Stimulated activated CD4-positive, alpha-beta T cell treated with anti-CD3 and anti-CD28 coated beads, Interleukin-1b, Interleukin-23, amount 100 ng/mL, for 4 hours (primary cell): ENCODE data around the gene NCK2.
A peak's percentile ranks its signal among the peaks of the same experiment; 100 is the strongest.

Experiments
- DNase-seq, 2 donors: peaks; one replicate each; pipeline ENCODE4 v3.0.0-alpha.2; 2020; ENCODE audit warnings: low read depth in 2 of 2

The NCK2 gene

DNA sequence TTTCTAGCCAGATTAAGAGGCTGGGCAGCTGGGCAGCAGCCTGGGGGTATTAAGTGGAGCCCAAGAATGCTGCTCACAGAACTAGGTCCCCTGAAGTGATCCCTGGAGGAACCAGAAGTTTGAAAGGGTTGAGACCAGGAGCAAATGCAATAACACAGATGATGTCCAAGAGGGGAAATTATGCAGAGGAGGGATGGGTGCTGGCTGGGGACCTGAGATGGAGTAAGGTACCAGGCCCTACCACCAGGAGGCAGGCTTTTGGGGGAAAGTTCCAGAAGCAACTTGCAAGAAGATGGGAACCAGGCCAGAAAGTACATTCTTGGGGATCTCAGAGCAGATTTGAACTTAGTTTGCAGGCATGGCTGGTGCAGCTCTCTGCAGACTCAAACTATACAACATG lies 175.1 kb downstream of the NCK2 start:
- peak in 1 of 2 donors; percentile 38 for DNase-seq

DNA sequence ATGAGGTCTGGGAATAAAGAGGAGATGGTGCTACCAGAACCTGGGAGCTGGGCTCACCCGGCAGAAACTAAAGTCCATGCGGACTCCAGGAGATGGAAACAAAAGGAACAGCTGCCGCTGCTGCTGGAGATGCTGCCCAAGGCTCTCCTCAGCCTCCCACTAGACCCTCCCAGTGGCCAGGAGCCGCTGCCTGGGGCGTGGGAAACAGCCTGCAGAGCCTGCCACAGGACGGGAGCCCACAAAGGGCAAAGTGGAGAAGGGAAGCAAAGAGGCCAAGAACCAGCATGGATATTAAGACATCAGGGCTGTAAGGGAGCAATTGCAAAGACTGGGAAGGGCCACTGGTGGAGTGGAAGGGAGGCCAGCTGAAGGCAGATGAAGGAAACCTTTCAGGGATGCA lies 179.6 kb downstream of the NCK2 start:
- DNase-seq: no peak

DNA sequence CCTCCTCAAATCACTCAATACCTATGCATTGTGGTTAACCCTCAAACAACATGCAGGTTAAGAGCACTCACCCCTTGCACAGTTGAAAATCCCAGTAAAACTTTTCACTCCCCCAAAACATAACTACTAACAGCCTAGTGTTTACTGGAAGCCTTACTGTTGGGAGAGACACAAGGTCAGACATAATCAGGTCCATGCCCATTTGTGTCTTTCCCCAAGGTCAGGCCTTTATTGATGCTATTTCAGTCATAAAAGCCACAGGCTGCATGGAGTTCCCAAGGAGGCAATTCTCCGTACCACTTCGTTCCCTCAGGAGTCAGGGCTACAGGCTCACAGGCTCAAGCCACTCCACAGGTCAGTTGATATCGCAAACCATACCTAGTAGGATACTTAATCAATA lies 180.2 kb downstream of the NCK2 start:
- no peak for DNase-seq

DNA sequence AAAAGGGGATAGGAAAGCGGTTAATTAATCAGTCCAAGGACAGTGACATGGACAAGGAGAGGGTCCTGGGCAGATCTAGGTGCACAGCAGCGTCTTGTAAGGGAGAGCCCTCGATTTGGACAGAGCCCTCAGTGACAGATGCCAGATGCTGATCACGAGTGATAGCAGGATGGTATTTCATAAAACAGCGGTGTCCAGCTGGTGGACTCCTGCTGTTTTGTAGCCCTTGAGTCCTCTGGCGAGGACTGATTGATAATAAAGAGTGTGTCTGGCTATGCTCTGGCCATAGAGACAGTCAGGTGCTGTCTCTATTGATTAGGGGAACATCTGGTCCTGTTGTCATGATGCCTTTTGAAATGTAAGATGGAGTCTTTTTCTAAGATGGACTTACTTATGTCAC lies 180.7 kb downstream of the NCK2 start:
- DNase-seq: no peak

DNA sequence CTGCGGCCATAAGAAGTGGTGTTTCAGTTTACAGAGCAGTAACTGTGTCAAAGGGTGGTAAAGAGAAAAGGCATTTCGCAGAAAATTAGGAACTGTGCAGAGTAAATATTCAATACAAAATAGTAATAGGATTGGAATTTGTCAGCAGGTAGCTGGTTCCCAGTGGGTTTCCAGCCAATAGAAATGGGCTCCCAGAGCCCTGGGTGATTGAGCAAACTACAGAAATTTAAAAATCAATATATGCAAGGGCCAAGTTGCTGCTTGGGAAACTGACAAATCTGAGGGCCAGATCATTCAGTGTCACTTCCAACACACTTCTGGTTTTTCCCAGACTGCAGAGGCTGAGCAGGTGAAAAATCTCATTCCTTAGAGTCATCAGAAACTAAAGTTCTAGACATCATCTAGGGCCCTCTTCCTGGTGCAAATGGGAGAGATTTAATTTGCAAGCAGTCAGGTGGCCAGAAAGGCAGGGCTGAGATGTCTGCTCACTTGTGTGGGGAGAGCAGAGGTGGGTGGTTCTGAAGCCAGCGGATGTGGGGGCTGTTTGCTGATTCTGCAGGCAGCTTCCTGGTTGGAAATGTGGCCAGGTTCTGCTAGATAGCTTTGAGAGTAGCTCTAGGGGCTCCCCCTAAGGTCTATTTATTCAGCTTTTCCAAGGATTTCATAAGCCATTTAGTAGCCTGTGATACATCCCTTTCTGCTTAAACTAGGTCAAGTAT lies 182.4 kb downstream of the NCK2 start:
- DNase-seq: peak in 1 of 2 donors; percentile 52

DNA sequence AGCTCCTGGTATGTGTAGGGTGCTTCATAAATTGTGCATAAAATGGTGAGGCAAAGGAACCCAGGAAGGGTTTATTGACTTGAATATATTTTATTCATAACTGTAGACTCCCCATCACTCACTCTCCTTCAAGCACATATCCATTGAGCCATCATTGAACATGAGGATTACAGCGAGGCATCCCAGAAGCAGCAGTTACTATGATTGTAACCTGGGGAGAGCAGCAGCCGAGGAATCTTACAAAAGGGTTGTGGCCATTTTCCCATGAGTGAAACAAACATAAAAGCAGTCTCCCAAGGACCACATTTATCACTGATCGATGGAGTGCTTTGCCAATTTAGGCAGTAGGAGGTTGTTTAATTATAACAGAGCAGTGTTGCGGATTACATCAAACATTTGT lies 183.4 kb downstream of the NCK2 start:
- no peak for DNase-seq

DNA sequence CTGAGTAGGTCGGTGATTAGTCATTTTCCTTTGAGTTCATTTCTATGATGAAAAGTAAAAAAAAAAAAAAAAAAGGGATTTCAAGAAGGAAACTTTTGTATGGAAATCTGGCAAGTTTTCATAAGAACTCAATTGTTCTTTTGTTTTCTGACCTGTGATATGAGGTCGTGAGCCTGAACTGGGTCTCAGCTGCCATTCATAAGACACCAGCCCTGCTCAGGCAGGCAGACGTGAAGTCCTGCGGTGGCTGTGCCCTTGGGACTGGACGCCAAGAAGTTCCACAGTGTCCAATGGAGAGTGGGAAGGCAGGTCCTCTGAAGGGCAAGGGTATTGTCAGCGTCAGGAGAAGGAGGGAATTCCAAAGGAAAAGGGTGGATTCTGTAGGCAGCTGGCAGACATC lies 183.9 kb downstream of the NCK2 start:
- DNase-seq: no peak

DNA sequence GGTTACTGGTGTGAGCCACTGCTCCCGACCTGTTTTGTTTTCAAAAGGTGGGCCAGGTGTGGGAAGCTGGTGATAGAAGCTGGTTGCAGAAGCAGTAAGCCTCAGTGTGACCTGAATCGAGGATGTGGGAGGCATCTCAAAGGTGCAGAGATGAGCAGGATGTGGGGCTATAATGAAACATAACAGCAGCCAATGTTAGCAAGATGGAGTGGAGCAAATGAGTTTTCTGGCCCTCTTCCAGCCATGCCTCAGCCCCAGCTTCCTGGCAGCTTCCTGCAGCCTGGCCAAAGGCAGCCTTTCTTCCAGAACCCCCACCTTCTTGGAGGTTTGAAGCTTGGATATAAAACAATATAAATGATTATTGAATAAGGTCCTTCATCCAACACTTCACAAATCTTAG lies 184.8 kb downstream of the NCK2 start:
- peak in 1 of 2 donors; percentile 23 for DNase-seq

DNA sequence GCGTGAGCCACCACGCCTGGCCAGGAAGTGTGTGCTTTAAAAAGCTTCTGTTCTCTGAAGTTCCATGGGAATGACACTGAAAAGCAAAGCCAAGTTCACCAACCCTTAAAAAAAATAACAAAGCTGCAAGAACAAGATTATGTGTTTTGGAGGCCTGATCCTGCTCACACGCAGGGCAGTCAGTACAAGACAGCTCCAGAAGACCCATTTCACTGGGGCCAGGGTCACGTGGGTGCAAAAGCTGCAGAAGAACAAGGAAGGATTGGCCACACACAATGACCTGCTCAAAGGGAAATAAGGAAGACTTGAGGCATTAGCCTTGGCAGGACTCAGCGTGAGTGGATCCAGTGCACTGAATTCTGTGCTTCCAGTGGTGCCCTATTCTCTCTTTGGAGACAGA lies 187.9 kb downstream of the NCK2 start:
- no peak for DNase-seq

DNA sequence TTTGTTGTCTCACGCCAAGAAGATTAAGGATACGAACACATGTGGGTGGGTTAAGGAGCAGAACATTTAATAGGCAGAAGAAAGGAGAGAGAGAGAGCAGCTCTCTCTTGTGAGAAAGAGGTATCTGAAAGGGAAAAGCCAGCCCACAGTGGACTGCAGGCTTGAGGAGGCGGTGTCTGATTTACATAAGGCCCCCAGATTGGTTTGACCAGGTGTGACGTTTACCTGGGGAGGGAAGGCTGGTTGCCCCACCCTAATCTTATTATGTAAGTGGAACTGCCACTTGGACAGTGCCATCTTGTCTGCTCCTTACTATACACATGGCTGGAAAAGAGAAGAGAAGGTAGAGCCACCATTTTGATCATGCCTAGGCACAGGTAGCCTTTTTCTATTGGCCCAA lies 189.2 kb downstream of the NCK2 start:
- DNase-seq: no peak

DNA sequence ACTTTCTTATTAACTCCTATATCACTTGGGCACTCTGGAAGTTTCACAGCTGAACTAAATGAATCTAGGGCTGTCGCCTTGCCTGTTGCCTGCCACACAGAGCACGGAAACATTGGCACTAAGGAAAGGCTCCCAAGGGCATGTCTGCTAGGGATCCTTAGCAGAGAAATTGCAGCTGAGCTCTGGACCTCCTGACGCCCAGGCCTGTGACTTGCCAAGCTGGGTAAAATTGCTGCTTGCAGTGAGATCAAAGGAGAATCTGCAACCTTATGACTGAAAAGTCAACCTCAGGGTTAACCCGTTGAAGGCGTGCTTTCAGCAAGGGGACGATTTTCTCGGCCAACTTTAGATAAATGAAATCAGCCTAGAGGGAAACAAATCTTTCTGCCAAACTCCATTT lies 189.8 kb downstream of the NCK2 start:
- DNase-seq: peak in 1 of 2 donors; percentile 31

DNA sequence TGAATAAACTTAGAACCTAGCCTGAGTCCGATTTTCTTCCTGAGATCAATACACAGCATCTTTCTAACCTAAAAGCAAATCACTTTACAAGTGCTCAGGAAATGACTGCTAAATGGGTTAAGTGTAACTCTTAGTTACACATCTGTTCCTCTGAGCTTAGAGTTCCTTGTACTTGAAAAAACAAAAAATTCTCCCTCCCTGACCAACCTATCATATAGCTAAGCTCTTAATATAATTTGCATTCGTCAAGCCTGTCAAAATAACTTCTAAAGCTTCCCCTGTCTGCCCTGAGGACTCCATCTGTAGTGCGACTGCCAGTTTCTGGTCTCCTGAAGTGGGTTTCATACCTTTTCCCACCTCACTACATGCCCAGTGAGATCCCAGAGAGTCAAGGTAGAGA lies 190.4 kb downstream of the NCK2 start:
- DNase-seq: no peak

DNA sequence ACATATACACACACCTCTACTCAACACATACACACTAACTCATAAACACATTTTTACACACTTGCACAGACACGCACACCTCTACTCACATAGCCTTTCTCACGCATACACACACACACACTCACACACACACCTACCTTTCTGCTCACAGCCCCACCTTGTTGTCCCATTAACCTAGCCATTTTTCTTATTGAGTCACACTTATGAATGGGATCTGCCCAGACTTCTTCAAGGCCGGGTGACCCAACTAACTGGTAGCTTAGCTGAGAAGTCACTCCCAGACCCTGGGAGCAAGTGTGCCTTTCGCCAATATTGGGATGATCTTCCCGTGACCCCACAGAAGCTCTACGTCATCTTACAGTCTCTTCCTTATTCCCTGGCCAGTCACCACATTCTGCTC lies 192.2 kb downstream of the NCK2 start:
- no peak for DNase-seq

DNA sequence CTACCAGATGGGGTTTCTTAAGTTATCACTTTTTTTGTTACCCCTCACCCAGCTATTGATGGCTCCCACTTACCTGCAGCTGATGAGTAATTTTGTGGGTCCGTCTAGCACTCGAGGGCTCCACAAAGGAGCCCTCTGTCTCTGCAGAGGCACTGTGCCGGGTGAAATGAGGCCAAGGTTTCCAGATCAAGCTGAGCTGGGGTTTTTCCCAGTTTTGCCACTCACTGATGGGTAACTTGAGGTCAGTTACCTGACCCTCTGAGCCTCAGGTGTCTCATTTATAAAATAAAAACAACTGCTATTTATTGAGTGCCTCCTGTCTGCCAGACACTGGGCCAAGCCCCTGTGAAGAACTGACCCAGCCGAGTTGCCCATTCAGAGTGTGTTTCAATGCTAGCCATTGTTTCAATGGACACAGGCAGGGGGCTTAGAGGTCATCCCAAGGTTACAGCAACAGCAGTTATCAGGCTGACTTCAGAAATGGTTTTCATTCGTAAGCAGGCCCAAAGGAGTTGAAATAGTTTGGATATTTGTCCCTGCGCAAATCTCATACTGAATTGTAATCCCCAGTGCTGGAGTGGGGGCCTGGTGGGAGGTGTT lies 192.9 kb downstream of the NCK2 start:
- no peak for DNase-seq
